Liver (tissue), 3 donors: ENCODE results near the gene CD82.

Experiments
- CTCF ChIP-seq: fragments of 150-350 bp; IDR thresholded peaks from 2 replicates; pipeline ENCODE4 v1.5.1; 2017; ENCODE audit warnings: improper control_type of control experiment, low read depth, low read length; ENCODE audit not compliant: missing input control
- EGR1 ChIP-seq, 2 donors: IDR thresholded peaks; 2 replicates each; pipeline ENCODE4 v1.6.1; 2016 to 2018; ENCODE audit warnings: antibody characterized with exemption in 2 of 2, low read depth in 2 of 2
- GABPA ChIP-seq, 2 donors: IDR thresholded peaks in 1 of 2; conservative IDR thresholded peaks in 1 of 2; 2 replicates each; pipeline ENCODE4 v1.6.1; 2016; ENCODE audit warnings: antibody characterized with exemption in 2 of 2, mild to moderate bottlenecking in 1 of 2, moderate library complexity in 1 of 2
- MAX ChIP-seq: IDR thresholded peaks from 2 replicates; pipeline ENCODE4 v1.6.1; 2016; ENCODE audit warnings: antibody characterized with exemption
- YY1 ChIP-seq: IDR thresholded peaks from 2 replicates; pipeline ENCODE4 v1.6.1; 2016; ENCODE audit warnings: antibody characterized with exemption, mild to moderate bottlenecking
- ZBTB33 ChIP-seq: IDR thresholded peaks from 2 replicates; pipeline ENCODE4 v1.6.1; 2016; ENCODE audit warnings: antibody characterized with exemption
- donor health status: healthy.
- donor health status: healthy.

GRCh38 chr11:44579302-44579761 is 13.9 kb downstream of the CD82 start:
- TF ChIP-seq CTCF (no peak), EGR1 (IDR thresholded peaks at IDR 0.05; ENCODE audit: low read depth in 2 of 2) (no peak), GABPA (IDR thresholded peaks at IDR 0.05 in 1 of 2, conservative IDR thresholded peaks at IDR 0.05 in 1 of 2) (no peak), YY1 (no peak), MAX (no peak), ZBTB33 (no peak)
